Astrocyte (in vitro differentiated cells and primary cell): ENCODE results near the gene SPATA2. TPM values are rescaled to one million over a fixed set of nuclear protein-coding genes. Genes with fewer than 3 reads are reported as not detected.

ENCODE experiments used
- DNase-seq: peaks from one replicate; pipeline ENCODE4 v3.0.0-alpha.2; 2010; ENCODE audit warnings: low read depth
- FAIRE-seq: peaks from 2 replicates; lab custom pipeline; 2011; peaks lifted over from hg19 to GRCh38; lab: Jason Lieb, UNC
- H2AFZ ChIP-seq: 2 replicates; pipeline ENCODE4 v1.6.0; 2012; ENCODE audit warnings: low read depth, low read length, inconsistent platforms
- H3K27ac ChIP-seq: 2 replicates; pipeline ENCODE4 v1.5.1; 2011; ENCODE audit warnings: low read depth, low read length, inconsistent platforms
- H3K27me3 ChIP-seq: 2 replicates; pipeline ENCODE4 v1.6.0; 2011; ENCODE audit warnings: low read length, inconsistent platforms; ENCODE audit not compliant: insufficient read depth
- H3K36me3 ChIP-seq: 2 replicates; pipeline ENCODE4 v1.5.1; 2011; ENCODE audit warnings: low read length, inconsistent platforms; ENCODE audit not compliant: insufficient read depth
- H3K4me1 ChIP-seq: 2 replicates; pipeline ENCODE4 v1.5.1; 2011; ENCODE audit warnings: low read length, inconsistent platforms; ENCODE audit not compliant: insufficient read depth
- H3K4me2 ChIP-seq: 2 replicates; pipeline ENCODE4 v1.6.0; 2012; ENCODE audit warnings: low read length, inconsistent platforms
- H3K4me3 ChIP-seq: 2 replicates; pipeline ENCODE4 v1.5.1; 2011; ENCODE audit warnings: low read depth, mild to moderate bottlenecking, low read length, inconsistent platforms; ENCODE audit not compliant: insufficient read depth
- H3K79me2 ChIP-seq: 2 replicates; pipeline ENCODE4 v1.6.0; 2012; ENCODE audit warnings: mild to moderate bottlenecking, low read length, inconsistent platforms; ENCODE audit not compliant: insufficient read depth
- H3K9ac ChIP-seq: 2 replicates; pipeline ENCODE4 v1.6.0; 2012; ENCODE audit warnings: mild to moderate bottlenecking, low read length, inconsistent platforms
- H3K9me3 ChIP-seq: 2 replicates; pipeline ENCODE4 v1.5.1; 2012; ENCODE audit warnings: low read depth, mild to moderate bottlenecking, low read length, inconsistent platforms; ENCODE audit not compliant: insufficient read depth
- H4K20me1 ChIP-seq: 2 replicates; pipeline ENCODE4 v1.6.0; 2012; ENCODE audit warnings: low read length, inconsistent platforms; ENCODE audit not compliant: insufficient read depth
- H3K27ac Mint-ChIP-seq: one replicate; pipeline ENCODE4 v1.8.0; 2021; ENCODE audit warnings: mild to moderate bottlenecking, mixed read lengths; ENCODE audit not compliant: unreplicated experiment
- H3K27me3 Mint-ChIP-seq: one replicate; pipeline ENCODE4 v1.8.0; 2021; ENCODE audit warnings: low read depth, mixed read lengths; ENCODE audit not compliant: unreplicated experiment
- H3K36me3 Mint-ChIP-seq: one replicate; pipeline ENCODE4 v1.8.0; 2021; ENCODE audit warnings: low read depth, mixed read lengths; ENCODE audit not compliant: unreplicated experiment
- H3K4me1 Mint-ChIP-seq: one replicate; pipeline ENCODE4 v1.8.0; 2021; ENCODE audit warnings: low read depth, mixed read lengths; ENCODE audit not compliant: unreplicated experiment
- H3K4me3 Mint-ChIP-seq: one replicate; pipeline ENCODE4 v1.8.0; 2021; ENCODE audit warnings: mild to moderate bottlenecking, moderate library complexity, mixed read lengths; ENCODE audit not compliant: unreplicated experiment
- H3K9me3 Mint-ChIP-seq: one replicate; pipeline ENCODE4 v1.8.0; 2021; ENCODE audit warnings: mild to moderate bottlenecking, mixed read lengths; ENCODE audit not compliant: unreplicated experiment
- CTCF ChIP-seq: IDR thresholded peaks from 2 replicates; pipeline ENCODE4 v1.5.1; 2011; ENCODE audit warnings: low read depth, mild to moderate bottlenecking, inconsistent platforms, low read length, moderate library complexity; ENCODE audit not compliant: insufficient read depth
- EZH2 ChIP-seq: IDR thresholded peaks from 2 replicates; pipeline ENCODE4 v1.6.1; 2012; ENCODE audit warnings: mild to moderate bottlenecking, low read length, inconsistent platforms; ENCODE audit not compliant: insufficient read depth
- total RNA-seq: library from RNA; stranded (reverse); gene quantifications from 2 replicates; pipeline ENCODE4 v1.2.1, GENCODE V29; 2021

SPATA2 gene
- total RNA-seq, 1 donor from 2014 or later: 7.3 TPM

GRCh38 chr20:49859807-49860206 is 55.5 kb downstream of the SPATA2 start:
- Histone ChIP-seq H3K4me2 (no peak overlapping the region), H3K27me3 (no peaks in the 10 kb centered on the region), H3K27ac (no peak overlapping the region), H3K79me2 (no peaks in the 10 kb centered on the region), H3K9ac (no peak overlapping the region), H4K20me1 (no peaks in the 10 kb centered on the region), H3K9me3 (no peaks in the 10 kb centered on the region), H3K36me3 (peaks cover 4% of the 10 kb centered on the region), H2AFZ (no peak overlapping the region), H3K4me1 (no peaks in the 10 kb centered on the region), H3K4me3 (no peak overlapping the region)
- no peaks in the 10 kb centered on the region for H3K9me3 Mint-ChIP-seq
- H3K27me3 Mint-ChIP-seq: no peaks in the 10 kb centered on the region
- no peak for FAIRE-seq
- peaks cover 5% of the 10 kb centered on the region for H3K4me1 Mint-ChIP-seq
- H3K4me3 Mint-ChIP-seq: no peak overlapping the region
- peaks cover 6% of the 10 kb centered on the region for H3K36me3 Mint-ChIP-seq
- DNase-seq: no peak
- no peak overlapping the region for H3K27ac Mint-ChIP-seq
- TF ChIP-seq CTCF (no peak), EZH2 (no peak)

GRCh38 chr20:49859011-49859410 is 56.3 kb downstream of the SPATA2 start:
- H2AFZ ChIP-seq: no peak overlapping the region
- TF ChIP-seq EZH2: no peak
- TF ChIP-seq CTCF: no peak
- H3K4me2 ChIP-seq: no peak overlapping the region
- Mint-ChIP-seq H3K36me3 (peaks cover 3% of the 10 kb centered on the region), H3K9me3 (no peaks in the 10 kb centered on the region), H3K4me3 (no peak overlapping the region), H3K4me1 (peaks cover 8% of the 10 kb centered on the region), H3K27me3 (no peaks in the 10 kb centered on the region), H3K27ac (no peak overlapping the region)
- H3K4me1 ChIP-seq: peaks cover 1% of the 10 kb centered on the region
- peaks cover 4% of the 10 kb centered on the region for H3K36me3 ChIP-seq
- FAIRE-seq (no peak), DNase-seq (no peak)
- H3K27me3 ChIP-seq: no peaks in the 10 kb centered on the region
- H4K20me1 ChIP-seq: no peaks in the 10 kb centered on the region
- no peak overlapping the region for H3K27ac ChIP-seq
- H3K4me3 ChIP-seq: no peak overlapping the region
- no peak overlapping the region for H3K9ac ChIP-seq
- no peaks in the 10 kb centered on the region for H3K79me2 ChIP-seq
- H3K9me3 ChIP-seq: no peaks in the 10 kb centered on the region

GRCh38 chr20:49858076-49858585 is 57.2 kb downstream of the SPATA2 start:
- H3K36me3 ChIP-seq: peaks cover 4% of the 10 kb centered on the region
- FAIRE-seq: no peak
- no peak overlapping the region for H3K27ac Mint-ChIP-seq

More at GRCh38 chr20:49858076-49858585, 57.2 kb downstream of the SPATA2 start:
- H3K27me3 Mint-ChIP-seq: no peaks in the 10 kb centered on the region
- H3K36me3 Mint-ChIP-seq: peaks cover 3% of the 10 kb centered on the region
- Histone ChIP-seq H4K20me1 (no peaks in the 10 kb centered on the region), H3K79me2 (no peaks in the 10 kb centered on the region), H3K27ac (no peak overlapping the region), H3K4me1 (peaks cover 7% of the 10 kb centered on the region), H2AFZ (no peak overlapping the region), H3K4me2 (no peak overlapping the region), H3K9me3 (no peaks in the 10 kb centered on the region), H3K27me3 (no peaks in the 10 kb centered on the region), H3K4me3 (no peak overlapping the region), H3K9ac (no peak overlapping the region)
- no peak overlapping the region for H3K4me3 Mint-ChIP-seq
- DNase-seq: peak; percentile 29
- H3K4me1 Mint-ChIP-seq: peaks cover 16% of the 10 kb centered on the region
- TF ChIP-seq CTCF (no peak), EZH2 (no peak)
- H3K9me3 Mint-ChIP-seq: no peaks in the 10 kb centered on the region
